Measurements from ENCODE around the gene LAMC2.

GRCh38 chr1:183197762-183198161 lies 11.7 kb downstream of the LAMC2 start:
- TF ChIP-seq NFIC (IDR thresholded peaks at IDR 0.05), result no peak
- TF ChIP-seq CREB1 (IDR thresholded peaks at IDR 0.05; ENCODE audit: low read depth), result no peak
- TF ChIP-seq ZBTB7A (IDR thresholded peaks at IDR 0.05; ENCODE audit: low read depth), result no peak
- TF ChIP-seq EP300 (IDR thresholded peaks at IDR 0.05; ENCODE audit: borderline replicate concordance), result no peak
- TF ChIP-seq RAD21 (IDR thresholded peaks at IDR 0.05; ENCODE audit: low read depth), result no peak
- TF ChIP-seq TCF12 (IDR thresholded peaks at IDR 0.05; ENCODE audit: low read depth), result no peak
- no peak for TF ChIP-seq FOXM1 (IDR thresholded peaks at IDR 0.05; ENCODE audit: borderline replicate concordance, low read depth)
- TF ChIP-seq MAX (IDR thresholded peaks at IDR 0.05), result no peak
- no peak for TF ChIP-seq REST (IDR thresholded peaks at IDR 0.05; ENCODE audit: low read depth)
- TF ChIP-seq USF1 (IDR thresholded peaks at IDR 0.05), result no peak
